Chondrocyte (in vitro differentiated cells): ENCODE data around the gene RABEP2. TPM values are rescaled to one million over a fixed set of nuclear protein-coding genes. Genes with fewer than 3 reads are reported as not detected.
"Not testable (repeated sequence)": the region's sequence is repeated elsewhere in the genome, so short reads cannot be mapped to it uniquely, and the experiment has no call there.

Experiments
- DNase-seq: peaks from one replicate; pipeline ENCODE4 v3.0.0; 2021; ENCODE audit warnings: mixed read lengths, low spot score
- H3K27ac Mint-ChIP-seq: one replicate; pipeline ENCODE4 v1.8.0; 2021; ENCODE audit warnings: mild to moderate bottlenecking, moderate library complexity, mixed read lengths; ENCODE audit not compliant: unreplicated experiment
- H3K27me3 Mint-ChIP-seq: 2 replicates; pipeline ENCODE4 v1.8.0; 2021; ENCODE audit warnings: low read depth, mixed read lengths
- H3K36me3 Mint-ChIP-seq: 2 replicates; pipeline ENCODE4 v1.8.0; 2021; ENCODE audit warnings: low read depth, mixed read lengths
- H3K4me1 Mint-ChIP-seq: 2 replicates; pipeline ENCODE4 v1.8.0; 2021; ENCODE audit warnings: low read depth, mild to moderate bottlenecking, mixed read lengths
- H3K4me3 Mint-ChIP-seq: one replicate; pipeline ENCODE4 v1.8.0; 2021; ENCODE audit warnings: mild to moderate bottlenecking, moderate library complexity, mixed read lengths; ENCODE audit not compliant: unreplicated experiment
- H3K9me3 Mint-ChIP-seq: 2 replicates; pipeline ENCODE4 v1.8.0; 2021; ENCODE audit warnings: low read depth, mixed read lengths
- total RNA-seq: library from RNA; stranded (reverse); gene quantifications from 3 replicates; pipeline ENCODE4 v1.2.1, GENCODE V29; 2021
- TF ChIP-seq, protein P1 (sequence below): fragments of 200-600 bp; sonication (generic); IDR thresholded peaks from 2 replicates; pipeline ENCODE4 v1.5.0; 2021; ENCODE audit warnings: antibody characterized with exemption, mild to moderate bottlenecking, moderate library complexity

RABEP2 gene
- total RNA-seq, 1 donor from 2014 or later, result 24.6 TPM

DNA sequence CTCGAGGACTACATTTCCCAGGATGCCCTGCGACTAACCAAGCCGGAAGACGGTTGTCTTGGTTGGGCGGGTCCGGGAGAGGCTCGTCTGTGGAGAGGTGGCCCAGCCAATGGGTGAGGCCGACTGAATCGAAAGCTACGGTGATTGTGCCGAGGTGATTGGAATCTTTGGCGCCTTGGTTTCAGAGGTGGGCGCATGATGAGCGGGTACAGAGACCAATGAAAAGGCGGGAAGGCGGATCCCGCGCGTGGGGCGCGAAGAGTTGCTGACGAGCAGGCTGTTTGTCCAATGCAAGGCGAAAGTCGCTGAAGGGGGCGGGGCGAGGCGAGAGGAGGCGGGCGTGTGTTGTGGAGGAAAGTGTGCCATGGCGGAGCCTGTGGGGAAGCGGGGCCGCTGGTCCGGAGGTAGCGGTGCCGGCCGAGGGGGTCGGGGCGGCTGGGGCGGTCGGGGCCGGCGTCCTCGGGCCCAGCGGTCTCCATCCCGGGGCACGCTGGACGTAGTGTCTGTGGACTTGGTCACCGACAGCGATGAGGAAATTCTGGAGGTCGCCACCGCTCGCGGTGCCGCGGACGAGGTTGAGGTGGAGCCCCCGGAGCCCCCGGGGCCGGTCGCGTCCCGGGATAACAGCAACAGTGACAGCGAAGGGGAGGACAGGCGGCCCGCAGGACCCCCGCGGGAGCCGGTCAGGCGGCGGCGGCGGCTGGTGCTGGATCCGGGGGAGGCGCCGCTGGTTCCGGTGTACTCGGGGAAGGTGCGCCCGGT, 25.8 kb upstream of the RABEP2 start, which contains the start of gene NFATC2IP:
Gene NFATC2IP, plus strand, starts transcription at position 290 of the 762 bp plus-strand sequence. Its CDS starts 75 bp downstream, at position 365.
- Mint-ChIP-seq H3K4me3 (peak within 1 kb of the TSS; percentile 96), H3K4me1 (peaks cover 16% of the 10 kb centered on the region), H3K27me3 (no peaks in the 10 kb centered on the region), H3K9me3 (no peaks in the 10 kb centered on the region), H3K36me3 (peaks cover 8% of the 10 kb centered on the region), H3K27ac (peak within 1 kb of the TSS; percentile 85)
- TF ChIP-seq, protein P1, sequence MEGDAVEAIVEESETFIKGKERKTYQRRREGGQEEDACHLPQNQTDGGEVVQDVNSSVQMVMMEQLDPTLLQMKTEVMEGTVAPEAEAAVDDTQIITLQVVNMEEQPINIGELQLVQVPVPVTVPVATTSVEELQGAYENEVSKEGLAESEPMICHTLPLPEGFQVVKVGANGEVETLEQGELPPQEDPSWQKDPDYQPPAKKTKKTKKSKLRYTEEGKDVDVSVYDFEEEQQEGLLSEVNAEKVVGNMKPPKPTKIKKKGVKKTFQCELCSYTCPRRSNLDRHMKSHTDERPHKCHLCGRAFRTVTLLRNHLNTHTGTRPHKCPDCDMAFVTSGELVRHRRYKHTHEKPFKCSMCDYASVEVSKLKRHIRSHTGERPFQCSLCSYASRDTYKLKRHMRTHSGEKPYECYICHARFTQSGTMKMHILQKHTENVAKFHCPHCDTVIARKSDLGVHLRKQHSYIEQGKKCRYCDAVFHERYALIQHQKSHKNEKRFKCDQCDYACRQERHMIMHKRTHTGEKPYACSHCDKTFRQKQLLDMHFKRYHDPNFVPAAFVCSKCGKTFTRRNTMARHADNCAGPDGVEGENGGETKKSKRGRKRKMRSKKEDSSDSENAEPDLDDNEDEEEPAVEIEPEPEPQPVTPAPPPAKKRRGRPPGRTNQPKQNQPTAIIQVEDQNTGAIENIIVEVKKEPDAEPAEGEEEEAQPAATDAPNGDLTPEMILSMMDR, result no peak
- peak; percentile 100 for DNase-seq

DNA sequence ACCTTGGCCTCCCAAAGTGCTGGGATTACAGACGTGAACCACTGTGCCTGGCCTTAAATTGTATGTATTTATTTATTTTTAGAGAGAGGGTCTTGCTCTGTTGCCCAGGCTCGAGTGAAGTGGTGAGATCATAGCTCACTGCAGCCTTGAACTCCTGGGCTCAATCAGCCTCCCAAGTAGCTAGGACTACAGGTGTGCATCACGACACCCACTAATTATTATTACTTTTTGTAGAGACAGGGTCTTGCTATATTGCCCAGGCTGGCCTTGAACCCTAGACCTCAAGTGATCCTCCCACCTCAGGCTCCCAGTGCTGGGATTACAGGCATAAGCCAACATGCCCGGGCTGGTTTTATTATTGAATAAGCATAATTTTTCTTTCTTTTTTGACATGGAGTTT, 21.6 kb upstream of the RABEP2 start:
- Mint-ChIP-seq H3K27ac (no peak overlapping the region), H3K4me1 (peaks cover 15% of the 10 kb centered on the region), H3K36me3 (no peaks in the 10 kb centered on the region), H3K9me3 (no peaks in the 10 kb centered on the region), H3K27me3 (no peaks in the 10 kb centered on the region), H3K4me3 (no peak overlapping the region)
- TF ChIP-seq, protein P1, result no peak
- DNase-seq, result no peak

DNA sequence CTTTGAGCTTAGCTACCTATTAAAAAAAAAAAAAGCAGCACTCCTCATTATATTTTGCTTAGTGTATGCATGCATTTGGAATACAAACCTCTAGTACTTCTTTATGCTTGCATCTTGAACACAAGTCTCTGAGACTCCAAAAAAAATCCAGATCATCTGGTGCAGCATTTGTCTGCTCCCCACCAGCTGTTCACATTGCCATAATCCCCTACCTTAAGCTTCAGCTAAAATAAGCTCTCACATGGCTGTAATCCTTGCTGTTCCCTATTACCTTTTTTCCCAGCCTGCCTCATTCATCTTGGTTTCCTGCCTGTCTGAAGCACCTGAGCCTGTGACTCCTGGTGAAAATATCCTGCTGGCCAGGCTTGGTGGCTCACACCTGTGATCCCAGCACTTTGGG, 18.2 kb upstream of the RABEP2 start:
- DNase-seq, result no peak
- Mint-ChIP-seq H3K4me3 (no peak overlapping the region), H3K27ac (no peak overlapping the region), H3K9me3 (no peaks in the 10 kb centered on the region), H3K36me3 (no peaks in the 10 kb centered on the region), H3K4me1 (peaks cover 8% of the 10 kb centered on the region), H3K27me3 (peaks cover 3% of the 10 kb centered on the region)
- TF ChIP-seq, protein P1, result no peak

DNA sequence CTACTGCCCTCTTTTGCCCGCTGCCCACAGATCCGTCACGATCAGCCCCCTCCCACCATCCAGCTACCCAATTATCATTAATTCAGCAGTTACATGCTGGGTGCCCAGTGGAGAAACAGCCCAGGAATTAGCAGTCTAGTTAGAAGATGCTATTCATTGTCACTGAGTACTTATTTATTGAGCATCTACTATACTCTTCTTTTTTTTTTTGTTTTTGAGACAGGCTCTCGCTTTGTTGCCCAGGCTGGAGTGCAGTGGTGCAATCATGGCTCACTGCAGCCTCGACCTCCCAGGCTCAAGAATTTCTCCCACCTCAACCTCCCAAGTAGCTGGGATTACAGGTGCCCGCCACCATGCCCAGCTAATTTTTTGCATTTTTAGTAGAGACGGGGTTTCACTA, 14.8 kb upstream of the RABEP2 start:
- H3K9me3 Mint-ChIP-seq, DNase-seq, H3K4me1 Mint-ChIP-seq, H3K27ac Mint-ChIP-seq, H3K36me3 Mint-ChIP-seq, H3K4me3 Mint-ChIP-seq, H3K27me3 Mint-ChIP-seq: not testable (repeated sequence)

DNA sequence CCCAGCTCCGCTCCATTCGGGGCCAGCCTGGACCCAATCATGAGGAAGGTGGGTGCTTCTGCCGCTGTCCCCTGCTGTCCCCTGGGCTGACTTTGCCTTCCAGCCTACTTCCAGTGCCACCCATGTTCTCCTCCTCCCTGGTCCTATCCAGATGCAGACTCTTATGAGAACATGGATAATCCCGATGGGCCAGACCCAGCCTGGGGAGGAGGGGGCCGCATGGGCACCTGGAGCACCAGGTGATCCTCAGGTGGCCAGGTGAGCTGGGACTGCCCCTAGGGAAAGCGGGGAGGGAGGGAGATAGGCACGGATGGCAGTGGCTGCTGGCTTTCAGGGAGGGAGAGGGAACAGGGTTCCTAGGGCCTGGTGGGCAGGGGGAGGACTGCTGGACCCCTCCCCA, 13.7 kb upstream of the RABEP2 start:
- Mint-ChIP-seq H3K4me1 (no peaks in the 10 kb centered on the region), H3K9me3 (no peaks in the 10 kb centered on the region), H3K27ac (no peak overlapping the region), H3K36me3 (peaks cover 2% of the 10 kb centered on the region), H3K4me3 (no peak overlapping the region), H3K27me3 (peaks cover 8% of the 10 kb centered on the region)
- DNase-seq, result no peak
- TF ChIP-seq, protein P1, result no peak
